ENCODE data around the gene CEP89.

DNA sequence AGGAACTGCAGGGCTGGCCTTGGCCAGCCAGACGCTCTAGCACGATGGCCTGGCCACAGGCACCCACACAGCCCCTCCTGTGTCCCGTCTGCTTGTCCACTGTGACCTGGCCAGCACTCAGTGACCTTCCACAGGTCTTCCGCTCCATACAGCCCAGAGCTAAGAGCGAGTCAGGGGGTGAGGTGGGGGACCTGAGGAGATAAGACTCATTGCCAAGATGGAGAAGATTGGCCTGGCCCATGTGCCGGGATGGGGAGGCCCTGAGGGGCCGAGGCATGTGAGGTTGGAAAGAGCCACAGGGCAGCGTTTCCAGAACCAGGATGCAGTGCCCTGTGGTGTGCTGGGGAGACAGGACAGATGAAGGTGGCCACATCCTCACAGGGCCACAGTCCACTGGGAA is 92.0 kb downstream of the CEP89 start:
- TF ChIP-seq, protein P1, sequence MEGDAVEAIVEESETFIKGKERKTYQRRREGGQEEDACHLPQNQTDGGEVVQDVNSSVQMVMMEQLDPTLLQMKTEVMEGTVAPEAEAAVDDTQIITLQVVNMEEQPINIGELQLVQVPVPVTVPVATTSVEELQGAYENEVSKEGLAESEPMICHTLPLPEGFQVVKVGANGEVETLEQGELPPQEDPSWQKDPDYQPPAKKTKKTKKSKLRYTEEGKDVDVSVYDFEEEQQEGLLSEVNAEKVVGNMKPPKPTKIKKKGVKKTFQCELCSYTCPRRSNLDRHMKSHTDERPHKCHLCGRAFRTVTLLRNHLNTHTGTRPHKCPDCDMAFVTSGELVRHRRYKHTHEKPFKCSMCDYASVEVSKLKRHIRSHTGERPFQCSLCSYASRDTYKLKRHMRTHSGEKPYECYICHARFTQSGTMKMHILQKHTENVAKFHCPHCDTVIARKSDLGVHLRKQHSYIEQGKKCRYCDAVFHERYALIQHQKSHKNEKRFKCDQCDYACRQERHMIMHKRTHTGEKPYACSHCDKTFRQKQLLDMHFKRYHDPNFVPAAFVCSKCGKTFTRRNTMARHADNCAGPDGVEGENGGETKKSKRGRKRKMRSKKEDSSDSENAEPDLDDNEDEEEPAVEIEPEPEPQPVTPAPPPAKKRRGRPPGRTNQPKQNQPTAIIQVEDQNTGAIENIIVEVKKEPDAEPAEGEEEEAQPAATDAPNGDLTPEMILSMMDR (IDR thresholded peaks at IDR 0.05; ENCODE audit: low read depth, low read length, poor library complexity, severe bottlenecking), result no peak
- TF ChIP-seq EZH2phosphoT487 (IDR thresholded peaks at IDR 0.05; ENCODE audit: borderline replicate concordance, low read length), result no peak

All from DOHH2 (cell line).